Neutrophil (primary cell): Measurements from ENCODE around the gene EDEM2.

Source experiments
- H3K27ac ChIP-seq: fragments of 200-600 bp; sonication (generic); 2 replicates; pipeline ENCODE4 v1.5.1; 2016; ENCODE audit warnings: mild to moderate bottlenecking, moderate library complexity
- H3K27me3 ChIP-seq: fragments of 200-600 bp; sonication (generic); 2 replicates; pipeline ENCODE4 v1.6.0; 2016; ENCODE audit warnings: mild to moderate bottlenecking
- H3K36me3 ChIP-seq: fragments of 200-600 bp; sonication (generic); 2 replicates; pipeline ENCODE4 v1.5.1; 2017
- H3K4me1 ChIP-seq, 2 experiments: fragments of 200-600 bp in 1 of 2; sonication (generic) in 1 of 2; 1 replicate in 1 of 2; 2 replicates in 1 of 2; pipeline versions ENCODE4 v1.5.1 to v1.6.1; 2013 to 2016; ENCODE audit warnings: low read depth in 1 of 2, low read length in 1 of 2, mild to moderate bottlenecking in 1 of 2, moderate library complexity in 1 of 2; ENCODE audit not compliant: control insufficient read depth in 1 of 2, insufficient read depth in 1 of 2
- H3K4me3 ChIP-seq, 2 experiments: fragments of 200-600 bp in 1 of 2; sonication (generic) in 1 of 2; 1 replicate in 1 of 2; 2 replicates in 1 of 2; pipeline ENCODE4 v1.5.1; 2013 to 2016; ENCODE audit warnings: low read depth in 1 of 2, low read length in 1 of 2, mild to moderate bottlenecking in 1 of 2, moderate library complexity in 1 of 2
- H3K9me3 ChIP-seq: fragments of 200-600 bp; sonication (generic); 2 replicates; pipeline ENCODE4 v1.5.1; 2016
- CTCF ChIP-seq: fragments of 200-600 bp; sonication (generic); IDR thresholded peaks from 2 replicates; pipeline ENCODE4 v1.5.1; 2016; ENCODE audit warnings: antibody characterized with exemption

The EDEM2 gene

GRCh38 chr20:35111141-35111888 is 35.8 kb downstream of the EDEM2 start:
- no peaks in the 10 kb centered on the region for H3K9me3 ChIP-seq
- no peaks in the 10 kb centered on the region for H3K27me3 ChIP-seq
- no peak overlapping the region for H3K4me3 ChIP-seq
- peaks cover 61% of the 10 kb centered on the region for H3K36me3 ChIP-seq
- TF ChIP-seq CTCF, result no peak
- peak overlapping the region; percentile 6 for H3K27ac ChIP-seq
- H3K4me1 ChIP-seq, result peaks cover 0 to 3% of the 10 kb centered on the region in 2 experiments

DNA sequence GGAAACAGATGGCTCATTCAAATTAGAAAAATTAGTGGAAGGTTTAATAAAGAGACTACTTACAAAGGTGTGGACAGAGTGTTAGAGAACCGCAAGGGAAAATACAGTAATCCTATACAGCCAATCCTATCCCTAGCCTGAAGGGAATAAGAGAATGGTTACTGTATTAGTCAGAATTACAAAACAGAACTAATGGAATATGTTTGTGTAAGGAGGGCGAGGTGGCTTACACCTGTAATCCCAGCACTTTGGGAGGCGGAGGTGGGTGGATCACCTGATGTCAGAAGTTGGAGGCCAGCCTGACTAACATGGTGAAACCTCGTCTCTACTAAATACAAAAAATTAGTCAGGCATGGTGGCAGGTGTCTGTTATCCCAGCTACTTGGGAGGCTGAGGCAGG is 38.2 kb downstream of the EDEM2 start:
- Histone ChIP-seq H3K27me3 (no peaks in the 10 kb centered on the region), H3K4me1 (peaks cover 0 to 3% of the 10 kb centered on the region in 2 experiments), H3K36me3 (peaks cover 37% of the 10 kb centered on the region), H3K4me3 (no peak overlapping the region), H3K9me3 (no peaks in the 10 kb centered on the region), H3K27ac (no peak overlapping the region)
- TF ChIP-seq CTCF, result no peak

GRCh38 chr20:35106827-35107380 is 40.2 kb downstream of the EDEM2 start:
- H3K4me1 ChIP-seq, result peaks cover 0 to 3% of the 10 kb centered on the region in 2 experiments
- H3K4me3 ChIP-seq, result no peak overlapping the region
- no peak overlapping the region for H3K27ac ChIP-seq
- H3K36me3 ChIP-seq, result peaks cover 31% of the 10 kb centered on the region
- no peaks in the 10 kb centered on the region for H3K9me3 ChIP-seq
- TF ChIP-seq CTCF, result no peak
- no peaks in the 10 kb centered on the region for H3K27me3 ChIP-seq

DNA sequence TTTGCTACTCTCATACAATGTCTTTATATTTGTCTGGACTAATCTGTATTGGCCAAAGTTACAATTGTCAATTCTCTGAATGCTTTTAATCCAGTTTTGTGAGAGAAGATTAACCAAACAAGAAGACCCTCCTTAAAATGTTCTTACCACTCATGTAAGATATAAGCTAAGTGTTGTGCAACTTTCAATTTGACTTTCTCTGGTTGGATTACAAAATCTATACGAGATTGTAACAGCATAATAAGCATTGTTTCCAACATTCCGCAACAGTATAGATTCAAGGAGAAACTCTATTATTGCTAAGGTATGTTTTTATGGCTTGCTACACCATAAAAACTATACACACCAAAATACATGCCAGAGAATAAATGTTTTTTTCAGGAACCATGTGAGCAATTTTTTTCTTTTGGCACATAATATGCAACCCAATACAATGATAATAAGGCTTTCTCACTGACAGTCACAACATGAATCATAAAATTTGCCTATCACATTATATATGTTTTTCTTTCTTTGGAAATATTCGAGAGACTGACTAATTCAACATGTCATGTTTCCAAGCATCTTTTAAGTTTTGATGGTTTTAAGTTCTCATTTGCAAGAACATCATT is 42.3 kb downstream of the EDEM2 start:
- no peak for TF ChIP-seq CTCF
- H3K27me3 ChIP-seq, result no peaks in the 10 kb centered on the region

DNA sequence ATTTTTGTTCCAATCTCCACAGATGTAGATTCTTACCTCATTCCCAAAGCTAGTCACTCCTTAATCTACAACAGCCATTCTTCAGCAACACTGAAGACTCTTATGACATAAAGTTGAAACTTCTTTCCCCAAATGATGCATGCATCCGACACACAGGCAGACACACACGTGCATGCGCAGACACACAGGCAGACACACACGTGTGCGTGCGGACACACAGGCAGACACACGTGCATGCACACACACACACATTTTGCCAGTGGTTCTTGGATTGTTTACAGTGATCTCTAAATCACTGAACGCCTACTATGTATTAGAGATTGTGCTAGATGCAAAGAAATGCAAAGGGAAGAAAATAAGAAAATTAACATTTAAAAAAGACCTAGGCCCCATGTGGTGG is 45.5 kb downstream of the EDEM2 start:
- no peaks in the 10 kb centered on the region for H3K9me3 ChIP-seq
- no peak for TF ChIP-seq CTCF
- H3K4me1 ChIP-seq, result no peaks in the 10 kb centered on the region

More for the DNA sequence above, 42.3 kb downstream of the EDEM2 start:
- Histone ChIP-seq H3K4me3 (no peak overlapping the region), H3K27ac (no peak overlapping the region), H3K36me3 (peaks cover 13% of the 10 kb centered on the region), H3K4me1 (no peaks in the 10 kb centered on the region), H3K9me3 (no peaks in the 10 kb centered on the region)

More for the DNA sequence above, 45.5 kb downstream of the EDEM2 start:
- no peak overlapping the region for H3K4me3 ChIP-seq
- no peaks in the 10 kb centered on the region for H3K36me3 ChIP-seq
- no peak overlapping the region for H3K27ac ChIP-seq
- H3K27me3 ChIP-seq, result no peaks in the 10 kb centered on the region
